HG03060 (cell line): Measurements from ENCODE around the gene NAALADL2.

Source experiments
- ATAC-seq: cut with Tn5 transposase; IDR thresholded peaks from one replicate; pipeline ENCODE4 v1.9.1; 2021; ENCODE audit warnings: low read depth, moderate number of reproducible peaks; ENCODE audit not compliant: unreplicated experiment

The NAALADL2 gene

GRCh38 chr3:174959556-174960065 lies 100.5 kb downstream of the NAALADL2 start:
- no peak for ATAC-seq

DNA sequence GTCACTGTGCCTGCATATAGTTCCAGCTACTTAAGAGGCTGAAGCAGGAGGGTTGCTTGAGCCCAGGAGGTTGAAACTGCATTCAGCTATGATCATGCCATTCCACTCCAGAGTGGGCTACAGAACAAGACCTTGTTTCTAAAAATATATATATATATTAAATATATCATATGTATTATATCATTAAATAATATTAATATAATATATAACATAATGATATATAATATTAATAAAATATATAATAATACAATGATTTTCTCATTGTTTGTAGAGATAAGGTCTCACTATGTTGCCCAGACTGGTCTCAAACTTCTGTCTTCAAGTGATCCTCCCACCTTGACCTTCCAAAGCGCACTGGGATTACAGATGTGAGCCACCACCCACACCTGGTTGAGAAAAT lies 101.8 kb downstream of the NAALADL2 start:
- no peak for ATAC-seq

DNA sequence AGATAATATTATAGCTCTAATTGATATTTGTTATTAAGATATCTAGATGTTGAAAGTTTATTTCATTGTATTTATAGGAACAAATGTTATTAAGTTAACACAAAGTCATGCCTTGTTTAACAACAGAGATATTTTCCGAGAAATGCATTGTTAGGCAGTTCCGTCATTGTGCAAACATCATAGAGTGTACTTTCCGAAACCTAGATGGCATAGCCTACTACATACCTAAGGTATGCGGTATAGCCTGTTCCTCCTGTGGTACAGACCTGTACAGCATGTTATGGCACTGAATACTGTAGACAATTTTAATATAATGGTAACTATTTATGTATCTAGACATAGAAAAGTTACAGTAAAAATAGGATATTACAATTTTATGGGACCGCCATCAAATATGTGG lies 114.3 kb downstream of the NAALADL2 start:
- ATAC-seq, result no peak

- no peak for ATAC-seq
These were observed 127.6 kb downstream of the NAALADL2 start for GRCh38 chr3:174986685-174987084.

GRCh38 chr3:175001091-175001490 lies 142.0 kb downstream of the NAALADL2 start:
- ATAC-seq, result no peak

DNA sequence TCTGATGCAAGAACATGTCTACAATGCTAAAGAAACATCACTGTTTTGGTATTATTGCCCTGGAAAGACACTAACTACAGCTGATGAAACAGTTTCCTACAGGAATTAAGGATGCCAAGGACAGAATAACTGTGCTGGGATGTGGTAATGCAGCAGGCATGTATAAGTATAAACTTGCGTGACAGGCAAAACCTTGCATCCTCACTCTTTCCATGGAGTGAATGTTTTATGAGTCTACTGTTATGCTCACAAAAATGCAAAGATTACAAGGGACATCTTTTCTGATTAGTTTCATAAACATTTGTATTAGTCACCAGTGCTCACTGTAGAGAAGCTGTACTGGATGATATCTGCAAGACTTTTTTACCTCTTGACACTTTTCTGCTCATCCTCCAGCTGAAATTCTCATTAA lies 143.6 kb downstream of the NAALADL2 start:
- no peak for ATAC-seq

DNA sequence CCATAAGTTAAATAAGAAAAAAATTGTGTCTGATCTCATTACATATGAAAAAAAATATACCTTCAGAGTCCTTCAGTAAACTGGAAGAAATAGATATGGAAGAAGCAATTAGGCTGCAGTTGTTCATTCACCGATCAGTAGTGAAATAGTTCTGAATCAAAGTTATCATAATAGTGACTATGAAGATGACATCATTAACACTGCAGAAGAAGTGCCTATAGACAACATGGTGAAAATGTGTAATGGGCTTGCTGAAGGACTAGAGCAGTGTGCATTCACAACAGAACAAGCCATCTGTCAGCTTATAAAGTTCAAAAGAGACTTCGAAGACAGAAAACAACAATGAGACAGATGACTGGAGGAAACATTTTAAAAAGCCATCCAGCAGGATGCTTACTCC lies 144.5 kb downstream of the NAALADL2 start:
- ATAC-seq, result no peak

DNA sequence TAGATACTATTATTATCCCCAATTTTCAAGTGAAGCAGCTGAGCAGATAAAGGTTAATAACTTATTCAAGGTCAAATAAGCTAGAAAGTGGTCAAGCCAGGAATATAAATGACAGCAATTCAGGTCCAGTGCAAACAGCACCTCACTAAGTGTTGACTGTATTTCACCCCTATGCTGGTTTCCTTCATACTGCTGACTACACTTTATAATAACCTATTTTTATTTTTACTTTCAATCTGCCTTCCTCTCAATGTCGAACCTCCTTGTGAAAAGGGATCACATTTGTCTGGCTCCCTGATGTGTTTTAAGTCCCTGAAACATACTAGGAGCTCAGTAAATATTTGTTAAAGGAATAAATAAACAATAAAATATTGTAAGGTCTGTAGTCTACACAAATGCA lies 146.1 kb downstream of the NAALADL2 start:
- no peak for ATAC-seq

GRCh38 chr3:175005881-175006280 lies 146.7 kb downstream of the NAALADL2 start:
- no peak for ATAC-seq

- no peak for ATAC-seq
These were observed 148.2 kb downstream of the NAALADL2 start for GRCh38 chr3:175007306-175007705.

DNA sequence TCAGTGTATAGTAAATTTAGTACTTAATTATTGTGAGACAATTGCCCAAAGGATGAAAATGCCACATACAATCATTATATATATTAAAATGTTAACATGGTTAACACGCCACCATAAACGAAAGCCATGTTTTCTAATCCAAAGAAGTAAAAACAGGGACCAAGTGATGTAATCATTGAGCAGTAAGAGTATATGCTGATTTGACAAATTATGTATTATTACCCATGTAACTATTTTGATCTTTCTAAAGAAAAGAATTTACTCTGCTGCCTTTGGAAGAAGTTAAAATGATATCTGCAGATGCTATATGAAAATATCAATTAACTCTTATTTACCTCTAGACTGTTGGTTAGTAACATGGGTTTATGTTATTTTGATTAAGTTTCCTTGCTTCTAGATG lies 150.2 kb downstream of the NAALADL2 start:
- no peak for ATAC-seq

DNA sequence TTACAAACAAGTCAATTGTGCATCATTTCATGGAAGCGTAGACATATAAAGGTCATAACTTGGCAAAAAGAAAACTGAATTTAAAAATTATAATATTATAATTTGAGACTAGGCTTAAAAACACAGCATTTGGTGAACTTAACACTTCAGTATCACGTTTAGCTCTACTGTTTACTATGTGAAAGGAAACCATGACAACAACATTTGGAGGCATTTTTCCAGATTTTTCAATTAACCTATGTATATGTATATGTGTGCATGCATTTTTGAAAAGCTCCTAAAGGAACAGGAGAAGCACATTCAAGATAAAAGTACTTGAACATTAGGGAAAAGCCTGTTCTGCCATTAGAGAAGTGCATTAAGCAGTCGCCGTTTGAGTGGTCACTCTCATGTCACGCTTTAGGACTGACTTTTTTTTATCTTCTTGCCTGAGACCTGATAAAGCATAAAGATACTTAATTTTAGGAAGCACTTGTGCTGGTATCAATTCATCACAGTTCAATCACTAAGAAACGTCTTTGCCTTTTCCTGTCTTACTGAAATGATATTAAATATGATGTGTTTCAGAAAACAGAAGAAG lies 156.0 kb downstream of the NAALADL2 start:
- ATAC-seq, result no peak

DNA sequence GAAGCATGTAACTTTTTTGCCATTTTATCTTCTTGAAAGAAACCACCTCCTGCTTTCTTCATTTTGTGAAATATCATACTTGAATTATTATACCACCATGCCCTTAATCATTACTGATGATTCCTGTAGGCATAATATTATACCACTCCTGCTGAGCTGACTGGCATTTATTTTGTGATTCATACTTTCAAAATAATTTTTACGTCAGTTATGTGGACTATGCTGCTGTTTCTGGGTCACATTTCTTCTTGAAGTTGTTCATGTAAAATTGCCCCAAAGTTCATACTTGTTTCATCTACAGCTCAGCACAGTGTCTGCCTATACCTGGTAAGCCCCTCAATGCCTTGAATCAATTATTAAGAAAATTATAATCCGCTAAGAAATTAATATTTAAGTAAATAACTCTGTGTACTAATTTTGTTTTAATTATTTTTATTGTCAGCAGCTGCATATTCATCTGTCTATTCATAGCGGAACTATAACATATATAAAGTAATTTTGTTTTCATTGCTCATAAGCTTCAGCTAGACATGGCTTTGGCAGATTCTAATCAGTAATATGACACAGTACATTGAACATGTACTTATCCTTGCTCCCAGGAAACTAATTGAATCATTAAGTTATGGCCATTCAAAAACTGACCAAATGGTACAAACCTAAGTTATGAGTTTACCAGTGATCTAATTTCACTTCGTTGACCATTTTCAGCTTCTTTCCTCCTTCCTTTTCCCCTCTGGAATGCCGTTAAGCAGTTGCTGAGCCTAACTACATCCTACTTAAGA lies 160.0 kb downstream of the NAALADL2 start:
- ATAC-seq, result no peak

DNA sequence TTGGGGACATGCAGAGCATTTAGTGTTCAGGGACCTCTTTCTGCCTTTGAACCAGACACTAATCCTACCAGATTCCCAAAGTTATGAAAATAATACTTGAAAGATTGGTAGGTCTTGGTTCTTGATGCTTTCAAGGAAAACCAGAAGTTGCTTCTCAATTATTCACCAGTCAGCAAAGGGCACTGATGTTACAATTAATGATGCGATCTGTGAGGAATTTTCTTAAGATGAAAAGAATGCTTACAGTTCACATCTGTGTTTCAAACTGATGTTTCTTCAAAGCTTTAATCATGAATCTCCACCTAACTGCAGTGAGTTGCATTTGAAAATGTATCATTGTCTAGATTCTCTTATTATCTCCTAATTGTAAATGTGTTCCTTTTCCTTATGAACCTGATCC lies 161.0 kb downstream of the NAALADL2 start:
- ATAC-seq, result no peak

DNA sequence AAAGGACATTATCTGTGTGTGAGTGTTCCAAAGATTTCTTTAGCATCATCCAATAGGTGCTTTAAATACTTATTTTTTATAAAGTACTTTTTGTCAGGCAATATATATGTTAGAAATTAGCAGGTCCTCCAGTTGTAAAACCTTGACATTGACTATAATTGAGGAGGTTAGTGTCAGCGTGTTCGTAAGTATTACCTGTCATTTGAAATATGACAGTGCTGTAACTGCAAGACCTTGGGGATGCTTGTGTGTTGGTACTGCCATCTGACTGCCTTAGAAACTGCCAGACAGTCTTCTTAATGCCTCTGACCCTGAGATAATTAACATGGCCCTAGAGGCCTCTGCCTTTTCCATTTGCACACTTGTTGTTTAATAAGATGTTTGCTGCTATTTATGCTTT lies 170.7 kb downstream of the NAALADL2 start:
- ATAC-seq, result no peak

DNA sequence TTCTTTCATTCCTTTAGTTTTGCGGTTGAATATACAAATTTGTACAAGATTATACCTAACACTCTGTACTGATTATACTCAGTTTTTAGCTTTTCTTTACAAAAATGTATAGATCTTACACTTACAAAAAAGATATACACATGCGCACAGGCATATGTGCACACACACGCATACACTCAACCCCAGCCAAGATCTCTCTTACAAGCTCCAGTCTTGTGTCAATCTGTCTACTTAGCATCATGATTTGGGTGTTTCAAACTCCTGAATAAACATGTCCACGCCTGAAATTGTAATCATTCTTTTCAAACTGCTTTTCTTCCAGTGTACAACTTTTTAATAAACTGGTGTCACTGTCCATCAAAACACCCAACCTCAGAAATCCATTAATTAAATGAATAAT lies 180.7 kb downstream of the NAALADL2 start:
- ATAC-seq, result no peak

GRCh38 chr3:175041369-175041768 lies 182.2 kb downstream of the NAALADL2 start:
- ATAC-seq, result no peak

GRCh38 chr3:175046601-175047000 lies 187.5 kb downstream of the NAALADL2 start:
- no peak for ATAC-seq

DNA sequence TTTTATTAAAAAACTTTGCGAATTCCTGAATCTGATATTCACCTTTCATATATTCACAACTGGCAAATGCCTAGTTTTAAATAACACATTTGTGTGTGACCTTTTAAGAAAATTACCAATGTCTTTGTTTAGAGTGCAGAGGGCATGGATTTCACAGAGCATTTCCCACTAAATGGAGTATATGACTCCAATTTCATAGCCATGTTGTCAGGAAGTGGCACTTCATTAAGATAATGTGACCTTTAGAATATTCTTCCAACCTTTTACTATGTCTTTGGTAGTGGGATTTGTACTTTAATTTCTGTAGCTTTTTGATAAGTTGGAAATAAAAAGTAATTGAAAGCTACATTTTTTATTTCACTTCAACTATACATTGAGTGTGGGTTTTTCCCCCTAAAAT lies 188.7 kb downstream of the NAALADL2 start:
- no peak for ATAC-seq

DNA sequence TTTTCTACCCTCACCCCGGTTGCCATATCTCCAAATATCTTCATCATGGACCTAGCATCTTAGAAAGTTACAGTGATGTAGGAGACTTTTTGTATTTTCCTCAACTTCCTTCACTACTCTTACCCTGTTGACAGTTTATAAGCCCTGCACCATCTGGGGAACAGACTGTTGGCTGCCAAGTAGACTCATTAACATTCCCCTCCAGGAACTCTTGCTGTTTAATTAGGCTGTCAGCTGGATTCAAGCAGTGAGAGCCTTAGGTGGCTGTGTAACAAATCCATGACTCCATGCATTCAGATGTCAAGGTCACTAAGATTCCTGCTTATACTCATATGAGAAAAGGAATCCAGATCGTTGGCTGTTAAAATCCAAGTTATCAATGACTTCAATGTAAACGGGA lies 198.3 kb downstream of the NAALADL2 start:
- no peak for ATAC-seq

DNA sequence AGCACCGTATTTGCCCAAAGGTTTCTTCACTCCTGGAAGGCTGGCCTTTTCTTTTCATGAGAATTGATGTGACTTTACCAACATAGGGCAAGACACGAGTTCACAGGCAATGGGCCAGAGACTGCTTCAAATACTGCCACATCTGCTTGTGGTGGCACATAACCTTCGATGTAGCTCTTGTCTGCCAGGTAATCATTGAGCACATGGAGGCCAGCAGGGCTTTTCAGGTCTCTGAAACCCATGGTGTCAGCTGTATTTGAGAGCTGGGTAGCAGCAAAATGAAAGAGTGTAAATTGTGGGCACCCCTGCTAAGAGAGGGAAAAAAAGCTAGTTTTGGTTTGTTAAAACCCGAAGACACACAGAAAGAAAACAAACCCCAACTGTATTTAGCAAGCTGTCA lies 200.7 kb downstream of the NAALADL2 start:
- ATAC-seq, result no peak

DNA sequence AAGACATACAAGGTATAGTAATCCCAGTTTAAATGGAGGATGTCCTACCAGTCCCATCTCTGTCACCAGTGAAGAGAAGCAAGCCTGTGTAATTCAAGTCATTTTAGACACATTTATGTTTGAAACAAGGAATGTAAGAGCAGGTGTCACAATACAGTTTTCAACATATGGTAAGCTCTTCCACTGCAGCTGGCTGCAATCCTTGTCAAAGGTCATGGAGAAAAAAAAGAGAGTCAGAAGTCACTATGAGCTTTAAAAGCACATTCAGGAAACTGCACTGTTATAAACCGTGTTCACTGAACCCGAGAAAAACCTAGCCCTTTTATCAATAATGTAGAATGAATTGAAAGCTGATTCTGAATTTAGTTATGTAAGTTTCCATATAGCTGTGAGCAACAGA lies 206.4 kb downstream of the NAALADL2 start:
- ATAC-seq, result no peak
